H9 (cell line): ENCODE results near the gene PTBP3. TPM values are rescaled to one million over a fixed set of nuclear protein-coding genes. Genes with fewer than 3 reads are reported as not detected.

Source experiments
- DNase-seq: peaks from one replicate; pipeline ENCODE4 v3.0.0-alpha.2; 2017
- H2AFZ ChIP-seq: one replicate; pipeline ENCODE4 v1.6.1; 2013; ENCODE audit warnings: mild to moderate bottlenecking, low read length, control low read depth, moderate library complexity
- H2AK5ac ChIP-seq: 2 replicates; pipeline ENCODE4 v1.6.1; 2013; ENCODE audit warnings: low read length, control low read depth, mixed read lengths; ENCODE audit not compliant: insufficient read length
- H2BK120ac ChIP-seq: one replicate; pipeline ENCODE4 v1.6.1; 2013; ENCODE audit warnings: low read depth, mild to moderate bottlenecking, low read length, control low read depth, inconsistent platforms; ENCODE audit not compliant: poor library complexity, severe bottlenecking
- H2BK12ac ChIP-seq: 2 replicates; pipeline ENCODE4 v1.6.1; 2013; ENCODE audit warnings: low read length, control low read depth, mixed read lengths, low read depth; ENCODE audit not compliant: insufficient read length
- H2BK15ac ChIP-seq: 2 replicates; pipeline ENCODE4 v1.6.1; 2013; ENCODE audit warnings: low read depth, low read length, control low read depth
- H2BK20ac ChIP-seq: one replicate; pipeline ENCODE4 v1.6.1; 2013; ENCODE audit warnings: low read depth, mild to moderate bottlenecking, low read length, control low read depth, inconsistent platforms; ENCODE audit not compliant: poor library complexity, severe bottlenecking
- H2BK5ac ChIP-seq: 2 replicates; pipeline ENCODE4 v1.6.1; 2013; ENCODE audit warnings: low read length, control low read depth, mixed read lengths; ENCODE audit not compliant: insufficient read length
- H3K14ac ChIP-seq: 2 replicates; pipeline ENCODE4 v1.6.1; 2013; ENCODE audit warnings: low read length, control low read depth; ENCODE audit not compliant: insufficient read depth
- H3K18ac ChIP-seq: 2 replicates; pipeline ENCODE4 v1.6.1; 2013; ENCODE audit warnings: low read depth, mild to moderate bottlenecking, mixed read lengths, low read length, control low read depth; ENCODE audit not compliant: insufficient read length
- H3K23ac ChIP-seq: 2 replicates; pipeline ENCODE4 v1.6.1; 2013; ENCODE audit warnings: low read length, control low read depth, mixed read lengths, low read depth; ENCODE audit not compliant: insufficient read length
- H3K23me2 ChIP-seq: 2 replicates; pipeline ENCODE4 v1.6.1; 2013; ENCODE audit warnings: low read depth, mild to moderate bottlenecking, mixed read lengths, low read length, control low read depth; ENCODE audit not compliant: insufficient read length, poor library complexity, severe bottlenecking
- H3K27ac ChIP-seq: 2 replicates; pipeline ENCODE4 v1.5.1; 2013; ENCODE audit warnings: low read length, control low read depth, mixed read lengths, low read depth; ENCODE audit not compliant: insufficient read length
- H3K27me3 ChIP-seq: 2 replicates; pipeline ENCODE4 v1.6.1; 2013; ENCODE audit warnings: low read length, control low read depth, inconsistent platforms; ENCODE audit not compliant: insufficient read depth
- H3K4ac ChIP-seq: 2 replicates; pipeline ENCODE4 v1.6.1; 2013; ENCODE audit warnings: low read depth, mild to moderate bottlenecking, control low read depth, inconsistent platforms, low read length, moderate library complexity
- H3K4me1 ChIP-seq: 2 replicates; pipeline ENCODE4 v1.6.1; 2013; ENCODE audit warnings: low read length, control low read depth, inconsistent platforms; ENCODE audit not compliant: insufficient read depth
- H3K4me2 ChIP-seq: 2 replicates; pipeline ENCODE4 v1.6.1; 2013; ENCODE audit warnings: low read length, control low read depth, mixed read lengths; ENCODE audit not compliant: insufficient read length, insufficient read depth
- H3K56ac ChIP-seq: 2 replicates; pipeline ENCODE4 v1.6.1; 2013; ENCODE audit warnings: low read depth, mild to moderate bottlenecking, mixed read lengths, low read length, control low read depth; ENCODE audit not compliant: insufficient read length
- H3K79me1 ChIP-seq: 2 replicates; pipeline ENCODE4 v1.6.1; 2013; ENCODE audit warnings: low read depth, mild to moderate bottlenecking, moderate library complexity, low read length, control low read depth, inconsistent platforms; ENCODE audit not compliant: insufficient read depth, poor library complexity, severe bottlenecking
- H3K79me2 ChIP-seq: 2 replicates; pipeline ENCODE4 v1.6.1; 2013; ENCODE audit warnings: low read length, control low read depth, inconsistent platforms; ENCODE audit not compliant: insufficient read depth
- H3K9ac ChIP-seq: 2 replicates; pipeline ENCODE4 v1.6.1; 2013; ENCODE audit warnings: low read length, control low read depth, mixed read lengths; ENCODE audit not compliant: insufficient read length; ENCODE audit errors: extremely low read depth
- H3K9me3 ChIP-seq: one replicate; pipeline ENCODE4 v1.6.1; 2013; ENCODE audit warnings: low read depth, low read length, inconsistent platforms; ENCODE audit not compliant: control insufficient read depth
- H3T11ph ChIP-seq: one replicate; pipeline ENCODE4 v1.6.1; 2013; ENCODE audit warnings: mild to moderate bottlenecking, low read length, control low read depth, inconsistent platforms
- H4K20me1 ChIP-seq: one replicate; pipeline ENCODE4 v1.6.1; 2013; ENCODE audit not compliant: control insufficient read depth, insufficient read length, insufficient read depth
- H4K5ac ChIP-seq: 2 replicates; pipeline ENCODE4 v1.6.1; 2013; ENCODE audit warnings: low read depth, mild to moderate bottlenecking, mixed read lengths, low read length, control low read depth; ENCODE audit not compliant: insufficient read length
- H4K8ac ChIP-seq: replicated peaks from 2 replicates; pipeline ENCODE4 v1.6.1; 2013; ENCODE audit warnings: low read length, control low read depth, mixed read lengths, low read depth; ENCODE audit not compliant: insufficient read length
- H4K91ac ChIP-seq: 2 replicates; pipeline ENCODE4 v1.6.1; 2013; ENCODE audit warnings: low read depth, mild to moderate bottlenecking, moderate library complexity, mixed read lengths, low read length, control low read depth; ENCODE audit not compliant: insufficient read length
- H3K27ac Mint-ChIP-seq, 3 experiments: 2 replicates in 2 of 3; 3 replicates in 1 of 3; pipeline ENCODE4 v1.8.0; 2020 to 2021; ENCODE audit warnings: mixed read lengths in 3 of 3, mild to moderate bottlenecking in 1 of 3, moderate library complexity in 1 of 3
- H3K27me3 Mint-ChIP-seq: 2 replicates; pipeline ENCODE4 v1.8.0; 2021; ENCODE audit warnings: low read depth, mild to moderate bottlenecking, moderate library complexity, mixed read lengths
- H3K36me3 Mint-ChIP-seq, 3 experiments: 2 replicates in 2 of 3; 3 replicates in 1 of 3; pipeline ENCODE4 v1.8.0; 2020 to 2021; ENCODE audit warnings: low read depth in 3 of 3, mixed read lengths in 3 of 3; ENCODE audit not compliant: insufficient read depth in 1 of 3
- H3K4me1 Mint-ChIP-seq, 2 experiments: 2 replicates each; pipeline ENCODE4 v1.8.0; 2020; ENCODE audit warnings: mixed read lengths in 2 of 2
- H3K4me3 Mint-ChIP-seq, 2 experiments: 2 replicates in 1 of 2; 3 replicates in 1 of 2; pipeline ENCODE4 v1.8.0; 2020 to 2021; ENCODE audit warnings: mild to moderate bottlenecking in 2 of 2, mixed read lengths in 2 of 2, moderate library complexity in 1 of 2
- H3K9me3 Mint-ChIP-seq, 2 experiments: 2 replicates in 1 of 2; 3 replicates in 1 of 2; pipeline ENCODE4 v1.8.0; 2020; ENCODE audit warnings: mild to moderate bottlenecking in 2 of 2, mixed read lengths in 2 of 2, moderate library complexity in 1 of 2
- CTCF ChIP-seq: fragments of 200-600 bp; sonication (generic); conservative IDR thresholded peaks from 3 replicates; pipeline ENCODE4 v1.8.0; 2021; ENCODE audit warnings: antibody characterized with exemption, mild to moderate bottlenecking
- WGBS: extraction: QIAGEN DNeasy Blood & Tissue Kit; methylation state at CpG from one replicate; pipeline ENCODE4 v1.1.7; 2013; ENCODE audit warnings: missing lambda C conversion rate, low lambda C conversion rate, mixed read lengths; ENCODE audit not compliant: insufficient read length; ENCODE audit errors: extremely low coverage; 5-methylcytosine and 5-hydroxymethylcytosine counted together
- total RNA-seq: library from RNA; stranded (reverse); gene quantifications from 2 replicates; pipeline ENCODE4 v1.2.1, GENCODE V29; 2021

Gene PTBP3
- total RNA-seq, 1 experiment from 2014 or later, result 89.5 TPM

GRCh38 chr9:112207451-112207850 is 126.0 kb downstream of the PTBP3 start:
- Histone ChIP-seq H4K91ac (no peak overlapping the region), H3K4ac (no peak overlapping the region), H3K23ac (no peak overlapping the region), H3K79me2 (no peaks in the 10 kb centered on the region), H2BK120ac (no peak overlapping the region), H2AFZ (no peak overlapping the region), H4K5ac (no peak overlapping the region), H3K4me2 (no peak overlapping the region), H3K4me1 (no peaks in the 10 kb centered on the region), H3K79me1 (no peaks in the 10 kb centered on the region), H2BK5ac (no peak overlapping the region), H3K27ac (no peak overlapping the region), H3K56ac (no peak overlapping the region), H2BK20ac (no peak overlapping the region), H2BK15ac (no peak overlapping the region), H3K27me3 (no peaks in the 10 kb centered on the region), H2AK5ac (no peak overlapping the region), H4K20me1 (no peaks in the 10 kb centered on the region), H3T11ph (no peak overlapping the region), H3K14ac (no peak overlapping the region), H3K9me3 (no peaks in the 10 kb centered on the region), H3K9ac (no peak overlapping the region), H2BK12ac (no peak overlapping the region), H4K8ac (no peak overlapping the region), H3K23me2 (no peaks in the 10 kb centered on the region), H3K18ac (no peak overlapping the region)
- Mint-ChIP-seq H3K9me3 (peaks cover 8 to 22% of the 10 kb centered on the region in 2 experiments; a peak in 3 of 5 replicates), H3K4me3 (no peak overlapping the region), H3K4me1 (no peaks in the 10 kb centered on the region), H3K36me3 (peaks cover 17 to 30% (median 21%) of the 10 kb centered on the region in 3 experiments), H3K27me3 (no peaks in the 10 kb centered on the region; the same call in 1 of the 2 replicates), H3K27ac (no peak overlapping the region)
- no peak for TF ChIP-seq CTCF
- no peak for DNase-seq
- whole genome bisulfite sequencing, result no CpG with 5 or more reads among the region's 1 CpG
